Left ventricle myocardium inferior (tissue), 1 donor: ENCODE measurements around the gene TBC1D4. TPM values are rescaled to one million over a fixed set of nuclear protein-coding genes. Genes with fewer than 3 reads are reported as not detected.
"Not testable (repeated sequence)": the region's sequence is repeated elsewhere in the genome, so short reads cannot be mapped to it uniquely, and the experiment has no call there.

Experiments
- DNase-seq: peaks from one replicate; pipeline ENCODE4 v3.0.0-alpha.2; 2020
- H3K27ac ChIP-seq: fragments of 200-600 bp; replicated peaks from 2 replicates; pipeline ENCODE4 v1.8.0; 2021
- H3K27me3 ChIP-seq: fragments of 200-600 bp; 2 replicates; pipeline ENCODE4 v1.8.0; 2021; ENCODE audit warnings: low read depth
- H3K36me3 ChIP-seq: fragments of 200-600 bp; 2 replicates; pipeline ENCODE4 v1.8.0; 2021
- H3K4me1 ChIP-seq: fragments of 200-600 bp; 2 replicates; pipeline ENCODE4 v1.8.0; 2021
- H3K4me3 ChIP-seq: fragments of 200-600 bp; 2 replicates; pipeline ENCODE4 v1.8.0; 2021; ENCODE audit warnings: mild to moderate bottlenecking, moderate library complexity
- H3K9me3 ChIP-seq: fragments of 200-600 bp; replicated peaks from 2 replicates; pipeline ENCODE4 v1.8.0; 2021
- intact Hi-C: fragments of 100-400 bp; cut with micrococcal nuclease; formaldehyde crosslinking; loops from one replicate; pipeline ENCODE4 v1.11.0; 2022
- total RNA-seq: library from RNA; stranded (reverse); fragmentation: NEBNext Ultra II Directional; extraction: Animal tissue kit (Norgen Biotek cat#: 25700); gene quantifications from one replicate; pipeline ENCODE4 v1.2.1, GENCODE V29; 2021
- TF ChIP-seq, protein P1 (sequence below): fragments of 200-600 bp; IDR thresholded peaks from 2 replicates; pipeline ENCODE4 v1.8.0; 2021; ENCODE audit warnings: antibody characterized with exemption, mild to moderate bottlenecking, borderline replicate concordance
- donor health status: DM: no; HTN: yes; CAD: no; lungs with severe emphysema.

Gene TBC1D4
- total RNA-seq, 1 donor from 2014 or later, result 97.5 TPM

- no peak overlapping the region for H3K4me3 ChIP-seq
- intact Hi-C loops, result no loop called here
- TF ChIP-seq, protein P1, sequence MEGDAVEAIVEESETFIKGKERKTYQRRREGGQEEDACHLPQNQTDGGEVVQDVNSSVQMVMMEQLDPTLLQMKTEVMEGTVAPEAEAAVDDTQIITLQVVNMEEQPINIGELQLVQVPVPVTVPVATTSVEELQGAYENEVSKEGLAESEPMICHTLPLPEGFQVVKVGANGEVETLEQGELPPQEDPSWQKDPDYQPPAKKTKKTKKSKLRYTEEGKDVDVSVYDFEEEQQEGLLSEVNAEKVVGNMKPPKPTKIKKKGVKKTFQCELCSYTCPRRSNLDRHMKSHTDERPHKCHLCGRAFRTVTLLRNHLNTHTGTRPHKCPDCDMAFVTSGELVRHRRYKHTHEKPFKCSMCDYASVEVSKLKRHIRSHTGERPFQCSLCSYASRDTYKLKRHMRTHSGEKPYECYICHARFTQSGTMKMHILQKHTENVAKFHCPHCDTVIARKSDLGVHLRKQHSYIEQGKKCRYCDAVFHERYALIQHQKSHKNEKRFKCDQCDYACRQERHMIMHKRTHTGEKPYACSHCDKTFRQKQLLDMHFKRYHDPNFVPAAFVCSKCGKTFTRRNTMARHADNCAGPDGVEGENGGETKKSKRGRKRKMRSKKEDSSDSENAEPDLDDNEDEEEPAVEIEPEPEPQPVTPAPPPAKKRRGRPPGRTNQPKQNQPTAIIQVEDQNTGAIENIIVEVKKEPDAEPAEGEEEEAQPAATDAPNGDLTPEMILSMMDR, result no peak
- DNase-seq, result no peak
- peaks cover 39% of the 10 kb centered on the region for H3K36me3 ChIP-seq
- H3K9me3 ChIP-seq, result no peaks in the 10 kb centered on the region
- H3K4me1 ChIP-seq, result peaks cover 16% of the 10 kb centered on the region
- no peaks in the 10 kb centered on the region for H3K27me3 ChIP-seq
- H3K27ac ChIP-seq, result no peak overlapping the region
Observed at GRCh38 chr13:75312884-75313520, 169.0 kb downstream of the TBC1D4 start.

GRCh38 chr13:75309981-75310580 lies 171.9 kb downstream of the TBC1D4 start:
- no peaks in the 10 kb centered on the region for H3K27me3 ChIP-seq
- peaks cover 9% of the 10 kb centered on the region for H3K4me1 ChIP-seq
- no peak overlapping the region for H3K4me3 ChIP-seq
- intact Hi-C loops, result loop anchor here (10.0 kb wide), 1 partner anchor 235 kb away; the partner anchor contains the start of gene UCHL3
- no peak for DNase-seq
- peaks cover 46% of the 10 kb centered on the region for H3K36me3 ChIP-seq
- TF ChIP-seq, protein P1, result no peak
- no peaks in the 10 kb centered on the region for H3K9me3 ChIP-seq
- no peak overlapping the region for H3K27ac ChIP-seq

- Histone ChIP-seq H3K4me1 (peaks cover 28% of the 10 kb centered on the region), H3K9me3 (no peaks in the 10 kb centered on the region), H3K4me3 (no peak overlapping the region), H3K36me3 (peaks cover 52% of the 10 kb centered on the region), H3K27me3 (no peaks in the 10 kb centered on the region), H3K27ac (no peak overlapping the region)
- intact Hi-C loops, result loop anchor here (10.0 kb wide), 1 partner anchor 237 kb away; the partner anchor contains the start of gene UCHL3
- TF ChIP-seq, protein P1, result no peak
- DNase-seq, result no peak
Observed at GRCh38 chr13:75308222-75308621, 173.7 kb downstream of the TBC1D4 start.

DNA sequence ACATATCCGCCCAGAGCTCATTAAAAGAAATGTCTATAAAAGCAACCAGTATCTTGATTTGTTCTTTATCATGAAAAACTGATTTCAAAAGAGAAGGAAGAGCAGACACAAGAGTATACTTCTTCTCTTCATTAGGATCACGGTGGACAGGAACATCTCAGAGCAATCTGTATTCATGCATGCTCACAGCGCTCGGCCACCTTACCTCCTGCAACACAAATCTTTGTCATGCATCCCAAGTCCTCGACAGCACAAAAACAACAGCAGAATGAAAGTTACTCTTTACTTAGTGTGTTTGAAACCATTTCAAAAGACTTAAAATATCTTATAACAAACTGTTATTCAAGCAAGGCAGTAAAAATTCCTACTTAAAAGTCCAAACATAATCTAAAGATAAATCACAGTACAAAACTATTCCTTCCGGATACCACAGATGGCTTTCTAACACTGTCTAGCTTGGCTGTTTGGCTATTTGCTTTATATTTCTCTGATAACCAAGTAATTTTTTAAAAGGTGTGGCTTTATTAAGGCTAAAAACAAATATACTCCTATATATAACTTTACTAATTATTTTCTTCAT lies 174.5 kb downstream of the TBC1D4 start:
- Histone ChIP-seq H3K36me3 (peaks cover 51% of the 10 kb centered on the region), H3K9me3 (no peaks in the 10 kb centered on the region), H3K4me3 (no peak overlapping the region), H3K27me3 (no peaks in the 10 kb centered on the region), H3K27ac (no peak overlapping the region), H3K4me1 (peaks cover 30% of the 10 kb centered on the region)
- no peak for DNase-seq
- intact Hi-C loops, result loop anchor here (10.0 kb wide), 1 partner anchor 237 kb away; the partner anchor contains the start of gene UCHL3
- TF ChIP-seq, protein P1, result no peak

DNA sequence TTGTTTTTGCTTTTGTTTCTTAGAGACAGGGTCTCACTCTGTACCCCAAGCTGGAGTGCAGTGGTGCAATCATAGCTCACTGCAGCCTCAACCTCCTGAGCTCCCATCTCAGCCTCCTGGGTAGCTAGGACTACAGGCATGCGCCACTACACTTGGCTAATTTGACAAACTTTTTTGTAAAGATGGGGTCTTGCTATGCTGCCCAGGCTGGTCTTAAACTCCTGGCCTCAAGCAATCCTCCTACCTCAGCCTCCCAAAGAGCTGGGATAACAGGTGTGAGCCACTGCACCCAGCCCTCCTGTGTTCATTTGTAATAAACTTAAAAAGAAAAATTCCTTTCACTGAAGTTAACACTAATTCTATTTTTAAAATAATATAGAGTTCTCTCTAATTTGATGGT lies 175.0 kb downstream of the TBC1D4 start:
- H3K9me3 ChIP-seq, DNase-seq, H3K27me3 ChIP-seq, H3K27ac ChIP-seq, H3K4me3 ChIP-seq: not testable (repeated sequence)
- Histone ChIP-seq H3K4me1 (peaks cover 30% of the 10 kb centered on the region), H3K36me3 (peaks cover 49% of the 10 kb centered on the region)
- intact Hi-C loops, result loop anchor here (10.0 kb wide), 1 partner anchor 238 kb away; the partner anchor contains the start of gene UCHL3
